Rectal smooth muscle tissue (tissue), 1 donor: ENCODE results near the gene CEP20.

Source experiments
- H3K27ac ChIP-seq: one replicate; pipeline ENCODE4 v1.7.0; 2013; ENCODE audit warnings: low read depth, low read length, inconsistent platforms
- H3K27me3 ChIP-seq: one replicate; pipeline ENCODE4 v1.7.0; 2013; ENCODE audit warnings: low read length; ENCODE audit not compliant: control insufficient read depth, insufficient read depth
- H3K36me3 ChIP-seq: one replicate; pipeline ENCODE4 v1.7.0; 2013; ENCODE audit warnings: low read length; ENCODE audit not compliant: control insufficient read depth, insufficient read depth
- H3K4me1 ChIP-seq: one replicate; pipeline ENCODE4 v1.7.0; 2013; ENCODE audit warnings: low read length; ENCODE audit not compliant: control insufficient read depth, insufficient read depth
- H3K4me3 ChIP-seq: one replicate; pipeline ENCODE4 v1.7.0; 2013; ENCODE audit warnings: low read length
- H3K9ac ChIP-seq: one replicate; pipeline ENCODE4 v1.7.0; 2013; ENCODE audit warnings: low read length

Gene CEP20

GRCh38 chr16:15913046-15913698 lies 24.8 kb upstream of the CEP20 start:
- no peak overlapping the region for H3K9ac ChIP-seq
- H3K27ac ChIP-seq, result no peak overlapping the region
- H3K27me3 ChIP-seq, result no peaks in the 10 kb centered on the region
- H3K4me1 ChIP-seq, result no peaks in the 10 kb centered on the region
- no peaks in the 10 kb centered on the region for H3K36me3 ChIP-seq
- H3K4me3 ChIP-seq, result no peak overlapping the region

GRCh38 chr16:15911198-15911597 lies 22.8 kb upstream of the CEP20 start:
- H3K27me3 ChIP-seq, result no peaks in the 10 kb centered on the region
- no peak overlapping the region for H3K9ac ChIP-seq
- H3K4me1 ChIP-seq, result no peaks in the 10 kb centered on the region
- H3K4me3 ChIP-seq, result no peak overlapping the region
- H3K36me3 ChIP-seq, result no peaks in the 10 kb centered on the region
- H3K27ac ChIP-seq, result no peak overlapping the region

- Histone ChIP-seq H3K27ac (no peak overlapping the region), H3K9ac (no peak overlapping the region), H3K36me3 (no peaks in the 10 kb centered on the region), H3K27me3 (no peaks in the 10 kb centered on the region), H3K4me1 (no peaks in the 10 kb centered on the region), H3K4me3 (no peak overlapping the region)
Measured at GRCh38 chr16:15907863-15908478, 19.6 kb upstream of the CEP20 start.

- no peaks in the 10 kb centered on the region for H3K27me3 ChIP-seq
- H3K4me3 ChIP-seq, result no peak overlapping the region
- H3K36me3 ChIP-seq, result no peaks in the 10 kb centered on the region
- H3K4me1 ChIP-seq, result no peaks in the 10 kb centered on the region
- no peak overlapping the region for H3K27ac ChIP-seq
- no peak overlapping the region for H3K9ac ChIP-seq
Measured at GRCh38 chr16:15906439-15906838, 18.0 kb upstream of the CEP20 start.

- H3K36me3 ChIP-seq, result no peaks in the 10 kb centered on the region
- no peaks in the 10 kb centered on the region for H3K4me1 ChIP-seq
- no peak overlapping the region for H3K27ac ChIP-seq
- no peaks in the 10 kb centered on the region for H3K27me3 ChIP-seq
- H3K4me3 ChIP-seq, result no peak overlapping the region
- H3K9ac ChIP-seq, result no peak overlapping the region
Measured at GRCh38 chr16:15903960-15904359, 15.6 kb upstream of the CEP20 start.

GRCh38 chr16:15900901-15901500 lies 12.6 kb upstream of the CEP20 start:
- no peaks in the 10 kb centered on the region for H3K27me3 ChIP-seq
- no peaks in the 10 kb centered on the region for H3K4me1 ChIP-seq
- H3K4me3 ChIP-seq, result no peak overlapping the region
- no peak overlapping the region for H3K27ac ChIP-seq
- H3K36me3 ChIP-seq, result no peaks in the 10 kb centered on the region
- no peak overlapping the region for H3K9ac ChIP-seq

GRCh38 chr16:15900357-15900756 lies 12.0 kb upstream of the CEP20 start:
- Histone ChIP-seq H3K4me1 (no peaks in the 10 kb centered on the region), H3K9ac (no peak overlapping the region), H3K27ac (no peak overlapping the region), H3K4me3 (no peak overlapping the region), H3K36me3 (no peaks in the 10 kb centered on the region), H3K27me3 (no peaks in the 10 kb centered on the region)

- Histone ChIP-seq H3K27me3 (no peaks in the 10 kb centered on the region), H3K9ac (no peak overlapping the region), H3K36me3 (no peaks in the 10 kb centered on the region), H3K4me1 (no peaks in the 10 kb centered on the region), H3K4me3 (no peak overlapping the region), H3K27ac (no peak overlapping the region)
Measured at GRCh38 chr16:15899538-15900100, 11.2 kb upstream of the CEP20 start.

GRCh38 chr16:15898654-15899053 lies 10.3 kb upstream of the CEP20 start:
- Histone ChIP-seq H3K36me3 (no peaks in the 10 kb centered on the region), H3K27me3 (no peaks in the 10 kb centered on the region), H3K4me1 (no peaks in the 10 kb centered on the region), H3K9ac (no peak overlapping the region), H3K4me3 (no peak overlapping the region), H3K27ac (no peak overlapping the region)

- no peaks in the 10 kb centered on the region for H3K4me1 ChIP-seq
- no peaks in the 10 kb centered on the region for H3K27me3 ChIP-seq
- H3K27ac ChIP-seq, result no peak overlapping the region
- H3K4me3 ChIP-seq, result no peak overlapping the region
- H3K36me3 ChIP-seq, result no peaks in the 10 kb centered on the region
- H3K9ac ChIP-seq, result no peak overlapping the region
Measured at GRCh38 chr16:15897834-15898254, 9.4 kb upstream of the CEP20 start.

GRCh38 chr16:15897121-15897780 lies 8.8 kb upstream of the CEP20 start:
- H3K27me3 ChIP-seq, result no peaks in the 10 kb centered on the region
- H3K27ac ChIP-seq, result no peak overlapping the region
- no peak overlapping the region for H3K4me3 ChIP-seq
- H3K4me1 ChIP-seq, result no peaks in the 10 kb centered on the region
- no peaks in the 10 kb centered on the region for H3K36me3 ChIP-seq
- no peak overlapping the region for H3K9ac ChIP-seq

- Histone ChIP-seq H3K36me3 (no peaks in the 10 kb centered on the region), H3K27me3 (no peaks in the 10 kb centered on the region), H3K27ac (no peak overlapping the region), H3K4me3 (no peak overlapping the region), H3K9ac (no peak overlapping the region), H3K4me1 (no peaks in the 10 kb centered on the region)
Measured at GRCh38 chr16:15894571-15895374, 6.4 kb upstream of the CEP20 start.
